Endodermal cell (in vitro differentiated cells): ENCODE data around the gene HIGD1C. TPM values are rescaled to one million over a fixed set of nuclear protein-coding genes. Genes with fewer than 3 reads are reported as not detected.

Source experiments
- DNase-seq: peaks from one replicate; pipeline ENCODE4 v3.0.0-alpha.2; 2017
- H3K27ac ChIP-seq: 2 replicates; pipeline ENCODE4 v1.5.1; 2013; ENCODE audit warnings: mild to moderate bottlenecking, low read depth, low read length, moderate library complexity
- H3K27me3 ChIP-seq: 2 replicates; pipeline ENCODE4 v1.6.1; 2013; ENCODE audit warnings: mild to moderate bottlenecking, low read length, moderate library complexity; ENCODE audit not compliant: insufficient read depth, control insufficient read depth, poor library complexity, severe bottlenecking
- H3K36me3 ChIP-seq: 2 replicates; pipeline ENCODE4 v1.7.0; 2013; ENCODE audit warnings: mild to moderate bottlenecking, low read length, moderate library complexity; ENCODE audit not compliant: control insufficient read depth, insufficient read depth
- H3K4me1 ChIP-seq: one replicate; pipeline ENCODE4 v1.7.0; 2013; ENCODE audit warnings: low read length; ENCODE audit not compliant: control insufficient read depth, insufficient read depth
- H3K4me3 ChIP-seq: 2 replicates; pipeline ENCODE4 v1.5.1; 2013; ENCODE audit warnings: mild to moderate bottlenecking, low read length, moderate library complexity
- H3K9ac ChIP-seq: 2 replicates; pipeline ENCODE4 v1.6.1; 2013; ENCODE audit warnings: mild to moderate bottlenecking, low read length, moderate library complexity; ENCODE audit not compliant: poor library complexity, severe bottlenecking; ENCODE audit errors: extremely low read depth
- H3K9me3 ChIP-seq: 2 replicates; pipeline ENCODE4 v1.6.1; 2013; ENCODE audit warnings: mild to moderate bottlenecking, low read length, moderate library complexity; ENCODE audit not compliant: control insufficient read depth
- H3K27ac Mint-ChIP-seq: 2 replicates; pipeline ENCODE4 v1.8.0; 2020; ENCODE audit warnings: mixed read lengths
- H3K27me3 Mint-ChIP-seq: 2 replicates; pipeline ENCODE4 v1.8.0; 2021; ENCODE audit warnings: mild to moderate bottlenecking, mixed read lengths; ENCODE audit not compliant: insufficient read depth
- H3K36me3 Mint-ChIP-seq: 2 replicates; pipeline ENCODE4 v1.8.0; 2020; ENCODE audit warnings: low read depth, mixed read lengths
- H3K4me1 Mint-ChIP-seq: 2 replicates; pipeline ENCODE4 v1.8.0; 2020; ENCODE audit warnings: mixed read lengths
- H3K4me3 Mint-ChIP-seq: 2 replicates; pipeline ENCODE4 v1.8.0; 2020; ENCODE audit warnings: mild to moderate bottlenecking, moderate library complexity, mixed read lengths
- H3K9me3 Mint-ChIP-seq: 2 replicates; pipeline ENCODE4 v1.8.0; 2020; ENCODE audit warnings: mild to moderate bottlenecking, mixed read lengths
- CTCF ChIP-seq: fragments of 200-600 bp; sonication (generic); conservative IDR thresholded peaks from 2 replicates; pipeline ENCODE4 v1.5.0; 2021; ENCODE audit warnings: antibody characterized with exemption, mild to moderate bottlenecking
- WGBS, 2 experiments: methylation state at CpG; one replicate each; pipeline versions ENCODE4 v1.1.5 to v1.1.7; 2013; ENCODE audit warnings: missing lambda C conversion rate in 2 of 2, mixed read lengths in 1 of 2; ENCODE audit not compliant: insufficient coverage in 1 of 2, insufficient read length in 1 of 2; 5-methylcytosine and 5-hydroxymethylcytosine counted together
- total RNA-seq, 2 donors: library from RNA; stranded (reverse); fragmentation: NEBNext Ultra II Directional in 1 of 2; extraction: Animal tissue kit (Norgen Biotek cat#: 25700) in 1 of 2; gene quantifications; 2 replicates in 1 of 2; 3 replicates in 1 of 2; pipeline ENCODE4 v1.2.1, GENCODE V29; 2021

Gene HIGD1C
- total RNA-seq, 2 donors from 2014 or later, result not detected

GRCh38 chr12:50985322-50985721 is 33.0 kb downstream of the HIGD1C start:
- no peak for TF ChIP-seq CTCF
- no peaks in the 10 kb centered on the region for H3K27me3 ChIP-seq
- Mint-ChIP-seq H3K4me3 (no peak overlapping the region), H3K36me3 (peaks cover 34% of the 10 kb centered on the region), H3K27me3 (no peaks in the 10 kb centered on the region), H3K9me3 (no peaks in the 10 kb centered on the region), H3K4me1 (peaks cover 3% of the 10 kb centered on the region), H3K27ac (no peak overlapping the region)
- H3K4me3 ChIP-seq, result no peak overlapping the region
- H3K9ac ChIP-seq, result no peak overlapping the region
- H3K9me3 ChIP-seq, result no peaks in the 10 kb centered on the region
- no peak overlapping the region for H3K27ac ChIP-seq
- DNase-seq, result no peak
- peaks cover 57% of the 10 kb centered on the region for H3K36me3 ChIP-seq
- H3K4me1 ChIP-seq, result no peaks in the 10 kb centered on the region

GRCh38 chr12:50986966-50987737 is 34.8 kb downstream of the HIGD1C start:
- 70 to 72% methylated on average over 7 to 8 of the region's 8 CpGs for WGBS, 2 experiments
- Histone ChIP-seq H3K27ac (no peak overlapping the region), H3K36me3 (peaks cover 62% of the 10 kb centered on the region), H3K27me3 (no peaks in the 10 kb centered on the region), H3K9ac (no peak overlapping the region), H3K9me3 (no peaks in the 10 kb centered on the region), H3K4me3 (no peak overlapping the region), H3K4me1 (no peaks in the 10 kb centered on the region)
- no peak overlapping the region for H3K4me3 Mint-ChIP-seq
- DNase-seq, result peak; percentile 84
- H3K4me1 Mint-ChIP-seq, result peaks cover 3% of the 10 kb centered on the region
- no peaks in the 10 kb centered on the region for H3K9me3 Mint-ChIP-seq
- peak; percentile 79 for TF ChIP-seq CTCF
- peak overlapping the region; percentile 26 for H3K27ac Mint-ChIP-seq
- H3K27me3 Mint-ChIP-seq, result no peaks in the 10 kb centered on the region
- H3K36me3 Mint-ChIP-seq, result peaks cover 42% of the 10 kb centered on the region

GRCh38 chr12:50988051-50988450 is 35.7 kb downstream of the HIGD1C start:
- no peak overlapping the region for H3K4me3 ChIP-seq
- peaks cover 48% of the 10 kb centered on the region for H3K36me3 Mint-ChIP-seq
- no peaks in the 10 kb centered on the region for H3K27me3 ChIP-seq
- peaks cover 68% of the 10 kb centered on the region for H3K36me3 ChIP-seq
- no peaks in the 10 kb centered on the region for H3K9me3 ChIP-seq
- H3K9me3 Mint-ChIP-seq, result no peaks in the 10 kb centered on the region
- DNase-seq, result no peak
- H3K27ac Mint-ChIP-seq, result no peak overlapping the region
- WGBS, 2 experiments, result 94 to 98% methylated on average over 4 to 5 of the region's 5 CpGs
- H3K27ac ChIP-seq, result no peak overlapping the region
- no peak overlapping the region for H3K4me3 Mint-ChIP-seq
- no peak overlapping the region for H3K9ac ChIP-seq
- no peak for TF ChIP-seq CTCF
- no peaks in the 10 kb centered on the region for H3K27me3 Mint-ChIP-seq
- no peaks in the 10 kb centered on the region for H3K4me1 ChIP-seq
- H3K4me1 Mint-ChIP-seq, result peaks cover 3% of the 10 kb centered on the region
